Fibroblast of skin of left quadriceps (primary cell): ENCODE results near the gene NPAS1.

ENCODE experiments used
- DNase-seq, 2 experiments: peaks; one replicate each; pipeline ENCODE4 v3.0.0-alpha.2; 2013; ENCODE audit warnings: low read depth in 2 of 2

The NPAS1 gene

GRCh38 chr19:47020132-47020805 is 632 bp downstream of the NPAS1 start:
- no peak for DNase-seq

DNA sequence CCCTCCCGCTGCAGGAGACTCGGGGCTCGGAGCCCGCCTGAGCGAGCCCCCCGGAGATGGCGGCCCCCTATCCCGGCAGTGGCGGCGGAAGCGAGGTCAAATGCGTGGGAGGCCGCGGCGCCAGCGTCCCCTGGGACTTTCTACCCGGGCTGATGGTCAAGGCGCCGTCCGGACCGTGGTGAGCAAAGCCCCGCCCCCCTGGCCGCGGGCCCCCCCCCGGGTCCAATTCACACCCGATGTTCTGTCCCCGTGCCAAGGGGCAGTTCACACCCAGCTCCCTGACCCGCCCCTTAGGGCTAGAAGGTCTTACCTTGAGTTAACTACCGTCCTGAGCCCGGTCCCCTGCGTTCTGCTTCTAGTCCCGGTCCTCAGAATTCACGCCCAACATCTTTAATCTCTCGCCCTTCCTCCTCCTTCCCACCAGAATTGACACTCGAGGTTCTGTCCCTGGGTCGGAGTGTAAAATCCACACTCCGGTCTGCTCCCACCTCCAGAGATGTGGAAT is 1.4 kb downstream of the NPAS1 start:
- DNase-seq = no peak

- no peak for DNase-seq
These were observed 2.0 kb downstream of the NPAS1 start for GRCh38 chr19:47021536-47022139.

GRCh38 chr19:47022140-47022536 is 2.5 kb downstream of the NPAS1 start:
- DNase-seq = no peak

- no peak for DNase-seq
These were observed 3.2 kb downstream of the NPAS1 start for GRCh38 chr19:47022541-47023447.

- no peak for DNase-seq
These were observed 3.8 kb downstream of the NPAS1 start for GRCh38 chr19:47023448-47023794.

GRCh38 chr19:47024502-47024901 is 4.9 kb downstream of the NPAS1 start:
- DNase-seq = no peak

DNA sequence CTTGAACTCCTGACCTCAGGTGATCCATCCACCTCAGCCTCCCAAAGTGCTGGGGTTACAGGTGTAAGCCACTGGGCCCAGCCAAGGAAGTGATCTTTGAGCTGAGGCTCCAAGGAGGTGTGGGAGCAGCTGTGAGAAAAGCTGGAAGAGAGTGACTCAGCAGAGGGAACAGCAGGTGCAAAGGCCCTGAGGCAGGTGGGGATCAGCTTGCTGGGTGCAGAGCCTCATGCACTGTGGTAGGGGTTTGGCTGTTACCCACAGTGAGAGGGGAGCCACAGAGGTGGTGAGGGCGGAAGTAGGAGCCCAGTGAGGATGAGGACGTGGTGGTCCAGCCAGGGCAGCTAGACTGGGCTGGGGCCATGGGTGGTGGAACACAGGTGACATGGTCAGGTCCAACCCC is 6.5 kb downstream of the NPAS1 start:
- no peak for DNase-seq

- DNase-seq = no peak
These were observed 7.3 kb downstream of the NPAS1 start for GRCh38 chr19:47026889-47027288.

DNA sequence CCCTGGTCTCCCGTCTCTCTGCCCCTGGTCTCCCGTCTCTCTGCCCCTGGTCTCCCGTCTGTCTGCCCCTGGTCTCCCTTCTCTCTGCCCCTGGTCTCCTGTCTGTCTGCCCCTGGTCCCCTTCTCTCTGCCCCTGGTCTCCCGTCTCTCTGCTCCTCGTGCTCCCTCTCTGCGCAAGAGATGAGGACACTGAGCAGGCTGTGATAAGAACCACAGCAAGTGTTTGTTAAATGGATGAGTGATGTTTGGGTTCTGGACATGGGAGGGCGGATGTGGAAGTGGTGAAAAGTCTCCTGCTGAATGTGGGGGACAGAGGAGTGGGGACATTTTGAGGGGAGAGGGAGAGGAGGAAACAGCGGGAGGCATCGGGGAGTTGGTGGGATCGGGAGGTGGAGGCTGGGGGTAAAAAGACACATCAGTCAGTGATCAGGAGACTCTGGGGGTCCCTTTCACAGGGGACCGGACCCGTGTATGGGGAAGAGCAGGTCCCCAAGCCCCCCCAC is 8.0 kb downstream of the NPAS1 start:
- no peak for DNase-seq

DNA sequence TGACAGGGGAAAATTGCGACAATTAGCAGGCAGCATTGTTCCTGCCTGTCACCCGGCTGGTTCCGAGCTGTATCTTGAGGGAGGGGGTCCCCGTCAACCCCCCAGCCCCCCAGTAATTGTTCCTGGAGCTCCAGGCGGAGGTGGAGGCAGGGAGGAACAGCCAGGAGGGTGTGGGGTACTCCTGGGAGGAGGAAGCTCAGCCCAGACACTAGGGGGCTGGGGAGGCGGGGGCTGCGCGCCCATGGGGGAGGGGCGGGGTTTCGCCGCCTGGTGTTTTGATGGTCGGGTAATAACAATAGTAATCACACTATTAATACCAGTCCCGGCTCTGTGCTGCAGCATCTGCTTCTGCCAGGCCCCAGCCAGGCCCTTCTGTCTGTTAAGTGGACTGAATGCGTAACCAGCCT is 8.6 kb downstream of the NPAS1 start:
- no peak for DNase-seq

GRCh38 chr19:47032171-47032811 is 12.7 kb downstream of the NPAS1 start:
- DNase-seq = no peak

- peak; percentile 50 to 55 for DNase-seq
These were observed 15.8 kb downstream of the NPAS1 start for GRCh38 chr19:47035127-47036096.

DNA sequence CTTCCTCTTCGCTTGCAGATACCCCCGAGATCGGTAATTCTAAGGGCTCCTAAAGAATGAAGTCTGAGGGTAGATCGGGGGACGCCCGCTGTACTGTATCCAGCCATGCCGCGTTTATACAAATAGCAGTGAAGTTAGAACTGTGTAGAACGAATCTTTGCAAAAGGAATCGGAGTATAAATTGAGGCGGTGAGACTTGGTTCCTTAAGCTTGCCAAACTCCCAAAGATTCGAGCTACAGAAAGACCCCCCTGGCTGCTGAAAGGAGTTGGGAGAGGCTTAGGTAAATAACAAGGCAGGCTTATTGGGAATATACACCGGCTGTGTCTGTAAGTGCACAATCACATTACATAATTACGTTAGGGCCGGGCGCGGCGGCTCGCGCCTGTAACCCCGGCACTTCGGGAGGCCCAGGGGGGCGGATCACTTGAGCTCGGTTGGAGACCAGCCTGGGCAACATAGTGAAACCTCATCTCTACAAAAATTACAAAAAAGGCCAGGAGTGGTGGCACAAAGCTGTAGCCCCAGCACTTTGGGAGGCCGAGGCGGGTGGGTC is 16.5 kb downstream of the NPAS1 start:
- no peak for DNase-seq

DNA sequence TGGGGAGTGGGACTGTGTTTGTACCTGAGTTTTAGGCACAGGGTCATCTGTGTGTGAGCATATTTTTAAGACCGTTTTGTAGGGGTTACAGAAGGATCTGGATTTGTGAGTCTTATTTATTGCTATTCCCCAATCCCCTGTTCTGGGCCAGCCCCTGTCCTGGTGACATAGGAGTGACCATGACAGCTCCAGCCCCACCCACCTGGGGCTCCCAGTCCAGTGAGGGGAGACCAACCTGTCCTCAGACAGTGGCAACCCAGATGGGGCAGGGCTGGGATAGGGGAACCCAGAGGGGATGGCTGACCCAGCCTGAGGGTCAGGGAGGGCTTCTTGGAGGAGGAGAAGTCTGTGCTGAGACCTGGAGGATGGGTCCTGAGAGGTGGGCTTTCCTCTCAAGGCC is 18.1 kb downstream of the NPAS1 start:
- DNase-seq = no peak

GRCh38 chr19:47039239-47039874 is 19.7 kb downstream of the NPAS1 start:
- no peak for DNase-seq

GRCh38 chr19:47040869-47041268 is 21.2 kb downstream of the NPAS1 start:
- DNase-seq = no peak

DNA sequence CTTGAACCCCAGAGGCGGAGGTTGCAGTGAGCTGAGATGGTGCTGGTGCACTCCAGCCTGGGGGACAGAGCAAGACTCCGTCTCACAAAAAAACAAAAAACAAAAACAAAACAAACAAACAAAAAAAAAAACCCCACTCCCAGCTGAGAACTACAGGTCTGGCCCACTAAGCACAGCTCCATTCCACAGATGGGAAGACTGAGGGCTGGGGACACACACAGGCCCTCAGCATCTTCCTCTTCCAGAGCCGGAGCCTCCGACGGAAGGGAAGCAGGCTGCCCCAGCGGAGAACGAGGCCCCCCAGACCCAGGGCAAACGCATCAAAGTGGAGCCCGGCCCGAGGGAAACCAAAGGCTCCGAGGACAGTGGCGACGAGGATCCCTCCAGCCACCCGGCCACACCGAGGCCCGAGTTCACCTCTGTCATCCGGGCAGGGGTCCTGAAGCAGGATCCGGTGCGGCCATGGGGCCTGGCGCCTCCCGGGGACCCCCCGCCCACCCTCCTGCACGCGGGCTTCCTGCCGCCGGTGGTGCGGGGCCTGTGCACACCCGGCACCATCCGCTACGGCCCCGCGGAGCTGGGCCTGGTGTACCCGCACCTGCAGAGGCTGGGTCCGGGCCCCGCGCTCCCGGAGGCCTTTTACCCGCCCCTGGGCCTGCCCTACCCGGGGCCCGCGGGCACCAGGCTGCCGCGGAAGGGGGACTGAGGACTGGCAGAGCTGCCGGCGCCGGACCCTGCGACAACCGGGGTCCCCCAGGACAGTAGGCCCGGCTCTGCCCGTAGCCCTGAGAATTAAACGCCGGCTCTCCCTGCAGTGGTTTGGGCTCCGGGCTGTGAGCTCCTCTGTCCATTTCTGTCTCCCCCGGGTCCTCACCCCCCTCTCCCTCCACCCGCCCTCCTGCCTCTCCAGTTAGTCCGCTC is 25.6 kb downstream of the NPAS1 start:
- DNase-seq = no peak
